ENCODE results near the gene DLST.
A peak's percentile ranks its signal among the peaks of the same experiment; 100 is the strongest.

Gene DLST

GRCh38 chr14:74902941-74903705 lies 21.4 kb downstream of the DLST start:
- Histone ChIP-seq H3K9me3 (ENCODE audit: low read length) (no peaks in the 10 kb centered on the region), H3K9ac (ENCODE audit: low read length) (no peak overlapping the region), H3K27ac (ENCODE audit: low read depth, low read length, poor library complexity, severe bottlenecking) (no peak overlapping the region), H3K4me3 (ENCODE audit: low read depth, low read length, poor library complexity, severe bottlenecking) (no peak overlapping the region), H3K79me2 (ENCODE audit: insufficient read depth, low read length) (no peaks in the 10 kb centered on the region), H3K9me2 (ENCODE audit: low read depth, low read length) (no peaks in the 10 kb centered on the region), H3K4me1 (ENCODE audit: insufficient read depth, low read length, severe bottlenecking) (no peaks in the 10 kb centered on the region), H3F3A (ENCODE audit: insufficient read depth, low read length) (no peaks in the 10 kb centered on the region), H3K36me3 (ENCODE audit: insufficient read depth, low read length) (peaks cover 75% of the 10 kb centered on the region), H3K27me3 (ENCODE audit: insufficient read depth, low read length) (no peaks in the 10 kb centered on the region), H3K4me2 (ENCODE audit: low read length) (no peak overlapping the region), H2AFZ (ENCODE audit: low read length) (no peak overlapping the region), H4K20me1 (ENCODE audit: insufficient read depth, low read length) (no peaks in the 10 kb centered on the region)
- no peak for TF ChIP-seq CTCF (IDR thresholded peaks at IDR 0.05; ENCODE audit: low read length)
- no peak for TF ChIP-seq EZH2 (IDR thresholded peaks at IDR 0.05; ENCODE audit: borderline replicate concordance, low read length)

- Histone ChIP-seq H2AFZ (ENCODE audit: low read length) (no peak overlapping the region), H3K9me3 (ENCODE audit: low read length) (no peaks in the 10 kb centered on the region), H3K27me3 (ENCODE audit: insufficient read depth, low read length) (no peaks in the 10 kb centered on the region; the same call in 1 of the 2 replicates), H3K79me2 (ENCODE audit: insufficient read depth, low read length) (no peaks in the 10 kb centered on the region), H3K27ac (ENCODE audit: low read depth, low read length, poor library complexity, severe bottlenecking) (no peak overlapping the region), H3K4me1 (ENCODE audit: insufficient read depth, low read length, severe bottlenecking) (no peaks in the 10 kb centered on the region), H3K4me3 (ENCODE audit: low read depth, low read length, poor library complexity, severe bottlenecking) (no peak overlapping the region), H3K4me2 (ENCODE audit: low read length) (no peak overlapping the region), H3K9me2 (ENCODE audit: low read depth, low read length) (no peaks in the 10 kb centered on the region), H3F3A (ENCODE audit: insufficient read depth, low read length) (no peaks in the 10 kb centered on the region), H3K36me3 (ENCODE audit: insufficient read depth, low read length) (peaks cover 57% of the 10 kb centered on the region), H3K9ac (ENCODE audit: low read length) (no peak overlapping the region), H4K20me1 (ENCODE audit: insufficient read depth, low read length) (no peaks in the 10 kb centered on the region)
- TF ChIP-seq CTCF (IDR thresholded peaks at IDR 0.05; ENCODE audit: low read length) (no peak), EZH2 (IDR thresholded peaks at IDR 0.05; ENCODE audit: borderline replicate concordance, low read length) (no peak)
These were observed 23.2 kb downstream of the DLST start for GRCh38 chr14:74904635-74905503.

- no peaks in the 10 kb centered on the region for H3K4me1 ChIP-seq (ENCODE audit: insufficient read depth, low read length, severe bottlenecking)
- no peak overlapping the region for H3K4me2 ChIP-seq (ENCODE audit: low read length)
- no peak overlapping the region for H3K27ac ChIP-seq (ENCODE audit: low read depth, low read length, poor library complexity, severe bottlenecking)
- no peak overlapping the region for H3K9ac ChIP-seq (ENCODE audit: low read length)
- H3F3A ChIP-seq (ENCODE audit: insufficient read depth, low read length): no peaks in the 10 kb centered on the region
- no peak overlapping the region for H2AFZ ChIP-seq (ENCODE audit: low read length)
- no peaks in the 10 kb centered on the region for H3K9me3 ChIP-seq (ENCODE audit: low read length)
- no peaks in the 10 kb centered on the region for H3K9me2 ChIP-seq (ENCODE audit: low read depth, low read length)
- no peak overlapping the region for H3K4me3 ChIP-seq (ENCODE audit: low read depth, low read length, poor library complexity, severe bottlenecking)
- no peaks in the 10 kb centered on the region; the same call in 1 of the 2 replicates for H3K27me3 ChIP-seq (ENCODE audit: insufficient read depth, low read length)
- TF ChIP-seq EZH2 (IDR thresholded peaks at IDR 0.05; ENCODE audit: borderline replicate concordance, low read length) (no peak), CTCF (IDR thresholded peaks at IDR 0.05; ENCODE audit: low read length) (peak; percentile 96)
- H3K36me3 ChIP-seq (ENCODE audit: insufficient read depth, low read length): peaks cover 49% of the 10 kb centered on the region
- H4K20me1 ChIP-seq (ENCODE audit: insufficient read depth, low read length): no peaks in the 10 kb centered on the region
- H3K79me2 ChIP-seq (ENCODE audit: insufficient read depth, low read length): no peaks in the 10 kb centered on the region
These were observed 24.0 kb downstream of the DLST start for GRCh38 chr14:74905595-74906142.

All from OCI-LY1 (cell line).